ENCODE results near the gene CIZ1.

DNA sequence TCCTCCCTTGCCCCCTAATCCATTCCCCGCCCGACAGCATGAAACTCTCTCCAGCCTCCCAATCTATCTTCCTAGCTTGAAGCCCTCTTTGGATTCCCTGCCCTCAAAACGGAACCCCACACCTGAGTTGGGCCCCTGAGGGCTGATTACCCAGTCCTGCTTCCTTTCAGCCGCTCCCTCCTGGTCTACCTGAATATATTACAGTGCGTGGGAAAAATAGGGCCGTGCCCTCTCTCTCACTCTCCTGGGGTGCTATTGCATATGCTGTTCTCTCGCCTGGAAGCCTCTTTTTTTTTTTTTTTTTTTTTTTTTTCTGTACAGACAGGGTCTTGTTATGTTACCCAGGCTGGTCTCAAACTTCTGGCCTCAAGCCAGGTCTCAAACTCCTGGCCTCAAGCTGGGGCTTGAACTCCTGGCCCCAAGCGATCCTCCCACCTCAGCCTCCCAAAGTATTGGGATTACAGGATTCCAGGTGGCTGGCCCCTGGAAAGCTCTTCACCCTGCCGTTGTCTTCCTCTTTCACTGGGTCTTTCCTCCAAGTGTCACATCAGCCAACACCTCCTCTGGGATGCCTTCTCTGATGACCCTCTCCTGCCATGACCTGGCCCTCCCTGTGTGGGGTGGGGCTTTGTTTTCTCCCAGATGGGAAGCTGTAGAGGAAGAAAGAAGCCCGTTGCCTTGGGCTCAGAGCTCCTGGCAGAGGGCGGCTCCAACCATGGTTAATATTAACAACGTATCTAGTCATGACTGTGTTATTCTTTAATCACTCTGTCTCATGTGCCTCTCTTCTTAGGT, 20.0 kb upstream of the CIZ1 start:
- no peak for TF ChIP-seq POLR2A (IDR thresholded peaks at IDR 0.05)
- TF ChIP-seq, protein P1, sequence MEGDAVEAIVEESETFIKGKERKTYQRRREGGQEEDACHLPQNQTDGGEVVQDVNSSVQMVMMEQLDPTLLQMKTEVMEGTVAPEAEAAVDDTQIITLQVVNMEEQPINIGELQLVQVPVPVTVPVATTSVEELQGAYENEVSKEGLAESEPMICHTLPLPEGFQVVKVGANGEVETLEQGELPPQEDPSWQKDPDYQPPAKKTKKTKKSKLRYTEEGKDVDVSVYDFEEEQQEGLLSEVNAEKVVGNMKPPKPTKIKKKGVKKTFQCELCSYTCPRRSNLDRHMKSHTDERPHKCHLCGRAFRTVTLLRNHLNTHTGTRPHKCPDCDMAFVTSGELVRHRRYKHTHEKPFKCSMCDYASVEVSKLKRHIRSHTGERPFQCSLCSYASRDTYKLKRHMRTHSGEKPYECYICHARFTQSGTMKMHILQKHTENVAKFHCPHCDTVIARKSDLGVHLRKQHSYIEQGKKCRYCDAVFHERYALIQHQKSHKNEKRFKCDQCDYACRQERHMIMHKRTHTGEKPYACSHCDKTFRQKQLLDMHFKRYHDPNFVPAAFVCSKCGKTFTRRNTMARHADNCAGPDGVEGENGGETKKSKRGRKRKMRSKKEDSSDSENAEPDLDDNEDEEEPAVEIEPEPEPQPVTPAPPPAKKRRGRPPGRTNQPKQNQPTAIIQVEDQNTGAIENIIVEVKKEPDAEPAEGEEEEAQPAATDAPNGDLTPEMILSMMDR (IDR thresholded peaks at IDR 0.05) = no peak
